Endothelial cell of umbilical vein (primary cell): ENCODE measurements around the gene SLC37A1. TPM values are rescaled to one million over a fixed set of nuclear protein-coding genes. Genes with fewer than 3 reads are reported as not detected.

ENCODE experiments used
- BruUV-seq: library from RNA; stranded (reverse); fragments of 400-500 nt; replicated peaks from 2 replicates; lab custom pipeline; 2021; lab: Mats Ljungman, UMichigan
- CTCF ChIA-PET: fragments of 300-600, 350-600 bp; sonication (Branson Sonifier 250); formaldehyde crosslinking; loops from one replicate; lab custom pipeline; 2021; ENCODE audit warnings: antibody characterized with exemption, inconsistent platforms; lab: Charles Lee
- POLR2A ChIA-PET: fragments of 300-600, 350-600 bp; sonication (Branson Sonifier 250); formaldehyde crosslinking; loops from one replicate; lab custom pipeline; 2021; ENCODE audit warnings: antibody characterized with exemption, inconsistent platforms; lab: Charles Lee
- DNase-seq: peaks from one replicate; pipeline ENCODE4 v3.0.0-alpha.2; 2011; ENCODE audit warnings: low read depth, low spot score
- FAIRE-seq: peaks from 2 replicates; lab custom pipeline; 2011; peaks lifted over from hg19 to GRCh38; lab: Jason Lieb, UNC
- H2AFZ ChIP-seq: 2 replicates; pipeline ENCODE4 v1.6.0; 2012; ENCODE audit warnings: low read depth, low read length, control low read depth, inconsistent platforms
- H3K27ac ChIP-seq: 2 replicates; pipeline ENCODE4 v1.5.1; 2011; ENCODE audit warnings: low read depth, mild to moderate bottlenecking, control low read depth, low read length, moderate library complexity; ENCODE audit not compliant: insufficient read depth
- H3K27me3 ChIP-seq, 2 experiments: 2 replicates each; pipeline versions ENCODE4 v1.6.0 to v1.6.1; 2011; ENCODE audit warnings: low read length in 2 of 2, mixed read lengths in 1 of 2; ENCODE audit not compliant: control insufficient read depth in 2 of 2, insufficient read depth in 2 of 2
- H3K36me3 ChIP-seq, 2 experiments: 2 replicates in 1 of 2; 3 replicates in 1 of 2; pipeline ENCODE4 v1.5.1; 2011; ENCODE audit warnings: low read length in 2 of 2, mild to moderate bottlenecking in 1 of 2, moderate library complexity in 1 of 2; ENCODE audit not compliant: control insufficient read depth in 2 of 2, insufficient read depth in 2 of 2; ENCODE audit errors: extremely low read depth in 1 of 2
- H3K4me1 ChIP-seq: 3 replicates; pipeline ENCODE4 v1.5.1; 2011; ENCODE audit warnings: mild to moderate bottlenecking, low read length; ENCODE audit not compliant: control insufficient read depth, insufficient read depth; ENCODE audit errors: extremely low read depth
- H3K4me2 ChIP-seq: 2 replicates; pipeline ENCODE4 v1.6.1; 2011; ENCODE audit warnings: low read length, control low read depth, mixed read lengths; ENCODE audit not compliant: insufficient read depth
- H3K4me3 ChIP-seq, 3 experiments: fragments of 200-600 bp in 1 of 3; sonication (generic), shearing (Covaris generic) in 1 of 3; replicated peaks in 1 of 3; 2 replicates each; pipeline ENCODE4 v1.5.1; 2011 to 2016; ENCODE audit warnings: control low read depth in 3 of 3, low read length in 3 of 3, mild to moderate bottlenecking in 2 of 3, inconsistent platforms in 1 of 3, low read depth in 1 of 3, moderate library complexity in 1 of 3; ENCODE audit not compliant: insufficient read depth in 1 of 3
- H3K79me2 ChIP-seq: 2 replicates; pipeline ENCODE4 v1.6.0; 2012; ENCODE audit warnings: low read length, inconsistent platforms; ENCODE audit not compliant: control insufficient read depth, insufficient read depth
- H3K9ac ChIP-seq: replicated peaks from 2 replicates; pipeline ENCODE3; 2011; ENCODE audit warnings: low read length, control low read depth; ENCODE audit not compliant: insufficient read depth; ENCODE audit errors: extremely low read depth
- H3K9me1 ChIP-seq: replicated peaks from 3 replicates; pipeline ENCODE4 v1.6.0; 2011; ENCODE audit warnings: mild to moderate bottlenecking, low read length; ENCODE audit not compliant: control insufficient read depth, insufficient read depth; ENCODE audit errors: extremely low read depth
- H3K9me3 ChIP-seq: replicated peaks from 2 replicates; pipeline ENCODE4 v1.5.1; 2012; ENCODE audit warnings: low read length, inconsistent platforms; ENCODE audit not compliant: control insufficient read depth, insufficient read depth
- H4K20me1 ChIP-seq: replicated peaks from 2 replicates; pipeline ENCODE3; 2011; ENCODE audit warnings: mild to moderate bottlenecking, low read length; ENCODE audit not compliant: control insufficient read depth, insufficient read depth; ENCODE audit errors: extremely low read depth
- CTCF ChIP-seq, 2 donors: IDR thresholded peaks; 1 replicate in 1 of 2; 2 replicates in 1 of 2; pipeline ENCODE4 v1.5.1; 2011; ENCODE audit warnings: low read length in 2 of 2, mild to moderate bottlenecking in 2 of 2, moderate library complexity in 2 of 2, control low read depth in 1 of 2, inconsistent platforms in 1 of 2, low read depth in 1 of 2; ENCODE audit not compliant: insufficient read depth in 1 of 2; ENCODE audit errors: extremely low read depth in 1 of 2
- EZH2 ChIP-seq: IDR thresholded peaks from 2 replicates; pipeline ENCODE4 v1.6.1; 2012; ENCODE audit warnings: borderline replicate concordance, low read depth, mild to moderate bottlenecking, moderate library complexity, low read length, inconsistent platforms; ENCODE audit not compliant: severe bottlenecking
- FOS ChIP-seq: IDR thresholded peaks from 2 replicates; pipeline ENCODE4 v1.6.1; 2011; ENCODE audit warnings: mild to moderate bottlenecking, low read length, moderate library complexity, borderline replicate concordance; ENCODE audit not compliant: insufficient read depth
- GATA2 ChIP-seq: IDR thresholded peaks from 2 replicates; pipeline ENCODE4 v1.7.0; 2011; ENCODE audit warnings: low read depth, mild to moderate bottlenecking, moderate library complexity, mixed read lengths, low read length; ENCODE audit not compliant: insufficient read length, insufficient read depth
- JUN ChIP-seq: IDR thresholded peaks from 2 replicates; pipeline ENCODE4 v1.6.1; 2011; ENCODE audit warnings: borderline replicate concordance, low read depth; ENCODE audit not compliant: insufficient read length, insufficient read depth
- MAX ChIP-seq: IDR thresholded peaks from 2 replicates; pipeline ENCODE4 v1.6.1; 2011; ENCODE audit not compliant: insufficient read depth, insufficient read length
- MYC ChIP-seq: IDR thresholded peaks from one replicate; pipeline ENCODE4 v1.6.1; 2011; ENCODE audit warnings: mild to moderate bottlenecking, low read depth, low read length
- POLR2A ChIP-seq: IDR thresholded peaks from 2 replicates; pipeline ENCODE4 v1.6.1; 2012; ENCODE audit warnings: low read depth, mild to moderate bottlenecking, control low read depth, low read length
- POLR2AphosphoS5 ChIP-seq: IDR thresholded peaks from 2 replicates; pipeline ENCODE4 v1.6.1; 2012; ENCODE audit warnings: low read depth, mild to moderate bottlenecking, control low read depth, low read length, moderate library complexity; ENCODE audit not compliant: insufficient read depth
- dilution Hi-C: fragments of 300-500 bp; cut with MboI; formaldehyde crosslinking; loops from one replicate; pipeline ENCODE4 v1.15.0; 2019; ENCODE audit warnings: low sequenced_read_pairs; ENCODE audit not compliant: extremely low pct_ligation_motif_present
- intact Hi-C: fragments of 100-400 bp; cut with micrococcal nuclease; formaldehyde crosslinking; loops from one replicate; pipeline ENCODE4 v1.10.0; 2022
- polyA plus RNA-seq, 4 experiments: library from polyadenylated mRNA; depleted of rRNA in 3 of 4; stranded (reverse) in 3 of 4; unstranded in 1 of 4; fragments of >200 nt; gene quantifications; 2 replicates each; pipeline versions ENCODE4 v1.2.1 to v1.2.3, GENCODE V29; 2011 to 2012; ENCODE audit warnings: missing spikeins in 1 of 4
- total RNA-seq: library from RNA; stranded (reverse); gene quantifications from 2 replicates; pipeline ENCODE4 v1.2.3, GENCODE V29; 2021

Gene SLC37A1
- total and polyA plus RNA-seq, 2 donors (not counting 3 experiments of a cell fraction or from before 2014, with no cell fraction given): 4.7 to 7.6 TPM

GRCh38 chr21:42582787-42583476 is 69.3 kb downstream of the SLC37A1 start:
- intact Hi-C loops (no loop called here), dilution Hi-C loops (no loop called here)
- FAIRE-seq: no peak
- no peak overlapping the region for H3K4me2 ChIP-seq
- no TSS peak for BruUV-seq
- H3K4me1 ChIP-seq: no peaks in the 10 kb centered on the region
- TF ChIP-seq POLR2AphosphoS5: no peak
- no peak for TF ChIP-seq GATA2
- no peak for TF ChIP-seq MYC
- no peak for TF ChIP-seq MAX
- no peak for TF ChIP-seq EZH2
- no peak for TF ChIP-seq FOS
- no peak for TF ChIP-seq CTCF (IDR thresholded peaks at IDR 0.05; ENCODE audit: extremely low read depth in 1 of 2, insufficient read depth in 1 of 2, low read depth in 1 of 2, low read length in 2 of 2)
- no peak for TF ChIP-seq POLR2A
- TF ChIP-seq JUN: no peak
- ChIA-PET POLR2A (no interaction called here), CTCF (interaction anchor here (0.6 kb wide), 2 partner anchors 10 to 272 kb away, joined by 3 read pairs; no protein-coding TSS in a partner anchor)
- no peaks in the 10 kb centered on the region for H3K36me3 ChIP-seq
- H3K27ac ChIP-seq: no peak overlapping the region
- no peaks in the 10 kb centered on the region for H3K79me2 ChIP-seq
- DNase-seq: no peak
- no peaks in the 10 kb centered on the region for H3K9me1 ChIP-seq
- no peaks in the 10 kb centered on the region for H3K27me3 ChIP-seq
- no peak overlapping the region for H3K9ac ChIP-seq
- H3K9me3 ChIP-seq: no peaks in the 10 kb centered on the region
- no peak overlapping the region for H2AFZ ChIP-seq
- no peaks in the 10 kb centered on the region for H4K20me1 ChIP-seq
- no peak overlapping the region for H3K4me3 ChIP-seq
